Mesothelial cell of epicardium (in vitro differentiated cells): ENCODE results near the gene LHX2. TPM values are rescaled to one million over a fixed set of nuclear protein-coding genes. Genes with fewer than 3 reads are reported as not detected.
"Not testable (repeated sequence)": the region's sequence is repeated elsewhere in the genome, so short reads cannot be mapped to it uniquely, and the experiment has no call there.

Source experiments
- DNase-seq, 2 experiments: peaks; one replicate each; pipeline ENCODE4 v3.0.0; 2021; ENCODE audit warnings: low spot score in 2 of 2; ENCODE audit not compliant: unreplicated experiment in 2 of 2
- H3K27ac Mint-ChIP-seq: 2 replicates; pipeline ENCODE4 v1.8.0; 2021; ENCODE audit warnings: mixed read lengths
- H3K27me3 Mint-ChIP-seq: 2 replicates; pipeline ENCODE4 v1.8.0; 2021; ENCODE audit warnings: low read depth, mixed read lengths
- H3K36me3 Mint-ChIP-seq: 2 replicates; pipeline ENCODE4 v1.8.0; 2021; ENCODE audit warnings: mixed read lengths
- H3K4me1 Mint-ChIP-seq: 2 replicates; pipeline ENCODE4 v1.8.0; 2021; ENCODE audit warnings: mixed read lengths
- H3K4me3 Mint-ChIP-seq: 2 replicates; pipeline ENCODE4 v1.8.0; 2021; ENCODE audit warnings: mild to moderate bottlenecking, moderate library complexity, mixed read lengths
- H3K9me3 Mint-ChIP-seq: 2 replicates; pipeline ENCODE4 v1.8.0; 2021; ENCODE audit warnings: mixed read lengths
- CTCF ChIP-seq: fragments of 200-600 bp; sonication (generic); IDR thresholded peaks from one replicate; pipeline ENCODE4 v1.5.0; 2021; ENCODE audit warnings: antibody characterized with exemption; ENCODE audit not compliant: unreplicated experiment
- total RNA-seq: library from RNA; stranded (reverse); gene quantifications from 3 replicates; pipeline ENCODE4 v1.2.1, GENCODE V29; 2021

LHX2 gene
- total RNA-seq, 1 donor from 2014 or later = not detected

- no peak overlapping the region for H3K27ac Mint-ChIP-seq
- no peak overlapping the region for H3K4me3 Mint-ChIP-seq
- H3K4me1 Mint-ChIP-seq = no peaks in the 10 kb centered on the region
- H3K36me3 Mint-ChIP-seq = no peaks in the 10 kb centered on the region
- no peak for TF ChIP-seq CTCF
- no peak for DNase-seq
- H3K9me3 Mint-ChIP-seq = no peaks in the 10 kb centered on the region
- peaks cover 17% of the 10 kb centered on the region for H3K27me3 Mint-ChIP-seq
Observed at GRCh38 chr9:123973590-123974223, 37.9 kb upstream of the LHX2 start.

- no peak for TF ChIP-seq CTCF
- Mint-ChIP-seq H3K9me3 (no peaks in the 10 kb centered on the region), H3K36me3 (no peaks in the 10 kb centered on the region), H3K27me3 (peaks cover 24% of the 10 kb centered on the region), H3K4me3 (no peak overlapping the region), H3K4me1 (no peaks in the 10 kb centered on the region), H3K27ac (no peak overlapping the region)
- no peak for DNase-seq
Observed at GRCh38 chr9:123974471-123974870, 37.1 kb upstream of the LHX2 start.

GRCh38 chr9:123975871-123976270, 35.7 kb upstream of the LHX2 start:
- TF ChIP-seq CTCF = no peak
- Mint-ChIP-seq H3K36me3 (no peaks in the 10 kb centered on the region), H3K27me3 (peaks cover 30% of the 10 kb centered on the region), H3K4me1 (no peaks in the 10 kb centered on the region), H3K9me3 (no peaks in the 10 kb centered on the region), H3K4me3 (no peak overlapping the region), H3K27ac (no peak overlapping the region)
- DNase-seq = no peak

- not testable (repeated sequence) for H3K9me3 Mint-ChIP-seq, H3K4me1 Mint-ChIP-seq, H3K4me3 Mint-ChIP-seq, DNase-seq, H3K27ac Mint-ChIP-seq, H3K36me3 Mint-ChIP-seq
- H3K27me3 Mint-ChIP-seq = peaks cover 37% of the 10 kb centered on the region
Observed at GRCh38 chr9:123976579-123976978, 35.0 kb upstream of the LHX2 start.

GRCh38 chr9:123978981-123979380, 32.6 kb upstream of the LHX2 start:
- Mint-ChIP-seq H3K27ac (no peak overlapping the region), H3K36me3 (no peaks in the 10 kb centered on the region), H3K27me3 (peaks cover 57% of the 10 kb centered on the region), H3K4me3 (no peak overlapping the region), H3K9me3 (no peaks in the 10 kb centered on the region), H3K4me1 (no peaks in the 10 kb centered on the region)
- no peak for DNase-seq
- no peak for TF ChIP-seq CTCF

- H3K9me3 Mint-ChIP-seq = no peaks in the 10 kb centered on the region
- H3K27me3 Mint-ChIP-seq = peaks cover 79% of the 10 kb centered on the region
- no peak for DNase-seq
- no peaks in the 10 kb centered on the region for H3K4me1 Mint-ChIP-seq
- H3K36me3 Mint-ChIP-seq = no peaks in the 10 kb centered on the region
- no peak overlapping the region for H3K27ac Mint-ChIP-seq
- TF ChIP-seq CTCF = no peak
- no peak overlapping the region for H3K4me3 Mint-ChIP-seq
Observed at GRCh38 chr9:123982535-123982934, 29.0 kb upstream of the LHX2 start.
